OCI-LY7 (cell line): ENCODE measurements around the gene ZCCHC14.

Source experiments
- EZH2phosphoT487 ChIP-seq: fragments of 200-600 bp; sonication (generic); IDR thresholded peaks from 2 replicates; pipeline ENCODE4 v1.6.1; 2018; ENCODE audit warnings: low read depth, borderline replicate concordance, mild to moderate bottlenecking, mixed run types, antibody characterized with exemption, low read length, moderate library complexity, mixed read lengths
- TF ChIP-seq, protein P1 (sequence below): fragments of 200-600 bp; sonication (generic); conservative IDR thresholded peaks from 2 replicates; pipeline ENCODE4 v1.5.1; 2014; ENCODE audit warnings: mild to moderate bottlenecking, antibody characterized with exemption, low read length, moderate library complexity, mixed read lengths

DNA sequence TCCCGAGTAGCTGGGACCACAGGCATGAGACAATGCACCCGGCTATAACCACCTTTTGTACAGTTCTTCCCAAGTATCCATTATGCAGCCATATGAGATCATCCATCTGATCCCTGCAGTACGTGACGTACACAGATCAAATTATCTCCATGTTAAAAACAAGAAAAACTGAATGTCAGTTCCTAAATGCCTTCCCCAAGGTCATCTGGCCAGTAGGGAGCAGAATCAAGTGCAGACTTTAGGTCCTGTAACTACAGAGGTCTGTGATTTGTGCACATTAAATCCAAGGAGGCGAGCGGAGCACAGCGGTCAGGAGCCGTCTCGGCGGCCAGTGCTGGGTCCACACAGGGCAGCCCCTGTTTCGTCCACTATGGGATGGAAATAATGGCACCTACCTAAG lies 23.7 kb downstream of the ZCCHC14 start:
- TF ChIP-seq, protein P1, sequence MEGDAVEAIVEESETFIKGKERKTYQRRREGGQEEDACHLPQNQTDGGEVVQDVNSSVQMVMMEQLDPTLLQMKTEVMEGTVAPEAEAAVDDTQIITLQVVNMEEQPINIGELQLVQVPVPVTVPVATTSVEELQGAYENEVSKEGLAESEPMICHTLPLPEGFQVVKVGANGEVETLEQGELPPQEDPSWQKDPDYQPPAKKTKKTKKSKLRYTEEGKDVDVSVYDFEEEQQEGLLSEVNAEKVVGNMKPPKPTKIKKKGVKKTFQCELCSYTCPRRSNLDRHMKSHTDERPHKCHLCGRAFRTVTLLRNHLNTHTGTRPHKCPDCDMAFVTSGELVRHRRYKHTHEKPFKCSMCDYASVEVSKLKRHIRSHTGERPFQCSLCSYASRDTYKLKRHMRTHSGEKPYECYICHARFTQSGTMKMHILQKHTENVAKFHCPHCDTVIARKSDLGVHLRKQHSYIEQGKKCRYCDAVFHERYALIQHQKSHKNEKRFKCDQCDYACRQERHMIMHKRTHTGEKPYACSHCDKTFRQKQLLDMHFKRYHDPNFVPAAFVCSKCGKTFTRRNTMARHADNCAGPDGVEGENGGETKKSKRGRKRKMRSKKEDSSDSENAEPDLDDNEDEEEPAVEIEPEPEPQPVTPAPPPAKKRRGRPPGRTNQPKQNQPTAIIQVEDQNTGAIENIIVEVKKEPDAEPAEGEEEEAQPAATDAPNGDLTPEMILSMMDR, result no peak
- TF ChIP-seq EZH2phosphoT487, result no peak
